HG02610 (cell line): Measurements from ENCODE around the gene BLNK.
A peak's percentile ranks its signal among the peaks of the same experiment; 100 is the strongest.

Experiments used
- ATAC-seq: cut with Tn5 transposase; IDR thresholded peaks from one replicate; pipeline ENCODE4 v1.9.1; 2021; ENCODE audit warnings: mild to moderate bottlenecking, moderate library complexity; ENCODE audit not compliant: unreplicated experiment

The BLNK gene

GRCh38 chr10:96264938-96265337 is 6.4 kb downstream of the BLNK start:
- no peak for ATAC-seq

DNA sequence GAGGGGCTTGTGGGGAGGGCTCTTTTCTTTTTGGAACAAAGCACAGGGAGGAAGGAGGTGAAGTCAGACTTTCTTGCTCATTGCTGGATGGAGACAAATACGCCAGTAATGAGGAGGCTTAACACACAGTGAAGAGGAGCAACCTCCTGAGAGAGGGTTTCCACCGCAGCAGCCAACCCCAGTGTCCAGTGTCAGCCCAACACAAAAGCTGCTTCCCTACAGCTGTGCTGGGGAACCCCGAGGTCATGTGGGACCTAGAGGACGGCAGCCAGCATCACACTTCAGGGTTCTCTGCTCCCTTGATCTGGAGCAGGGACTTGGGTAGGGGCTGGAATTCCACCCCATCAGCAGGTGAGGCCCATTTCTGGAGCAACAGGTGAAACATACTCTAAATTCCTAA is 7.7 kb downstream of the BLNK start:
- no peak for ATAC-seq

DNA sequence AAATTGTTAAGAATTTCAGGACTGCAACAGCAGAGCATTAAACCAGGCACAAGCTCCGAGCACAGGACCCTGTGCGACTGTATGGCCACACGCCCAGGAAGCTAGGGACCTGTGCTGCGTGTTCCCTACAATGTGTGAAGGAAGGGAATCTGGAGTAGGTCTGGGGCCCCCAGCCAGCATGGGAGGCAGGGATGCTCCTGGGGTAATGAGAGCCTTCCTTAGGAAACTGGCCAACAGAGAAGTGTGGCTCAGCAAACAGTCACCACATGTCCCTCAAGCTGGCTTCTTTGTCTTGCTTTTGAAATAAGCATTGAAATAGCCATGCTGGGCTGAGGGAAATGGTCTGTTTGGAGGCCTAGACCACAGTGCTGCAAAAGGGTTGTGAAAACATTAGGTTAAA is 8.2 kb downstream of the BLNK start:
- ATAC-seq = no peak

DNA sequence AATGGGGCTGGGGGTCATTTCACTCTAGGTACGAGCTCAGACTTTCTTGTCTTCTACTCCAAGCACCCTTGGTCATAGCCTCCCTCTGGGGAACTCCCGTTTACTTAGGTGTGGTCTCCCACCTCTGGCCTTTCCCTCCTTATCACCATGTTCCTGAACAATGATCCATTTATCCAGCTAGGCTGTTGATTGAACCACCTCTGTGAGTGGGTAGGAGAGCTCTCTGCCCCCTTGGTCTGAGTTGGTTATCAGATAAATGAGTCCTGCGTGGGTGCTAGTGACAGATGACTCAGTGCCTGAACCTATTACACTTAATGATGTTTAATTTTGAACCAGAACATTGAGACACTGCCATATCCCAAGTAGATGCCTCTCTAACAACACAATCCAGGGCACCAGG is 9.4 kb downstream of the BLNK start:
- no peak for ATAC-seq

DNA sequence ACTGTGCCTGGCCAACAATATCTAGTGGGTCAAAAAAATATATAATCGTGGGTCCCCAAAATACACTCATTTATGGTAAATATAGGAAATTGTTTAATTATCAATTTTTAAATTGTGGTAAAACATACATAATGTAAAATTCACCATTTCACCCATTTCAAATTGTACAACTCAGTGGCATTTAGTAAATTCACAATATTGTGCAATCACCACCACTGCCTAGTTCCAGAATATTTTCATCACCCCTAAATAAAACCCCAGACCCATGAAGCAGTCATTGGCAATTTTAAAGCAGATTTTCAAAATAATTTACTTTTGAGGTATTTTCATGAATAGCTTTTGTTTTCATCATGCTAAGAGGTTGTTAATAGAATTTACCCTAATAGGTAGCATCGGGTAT is 10.2 kb downstream of the BLNK start:
- ATAC-seq = no peak

- peak; percentile 45 for ATAC-seq
These were observed 11.4 kb downstream of the BLNK start for GRCh38 chr10:96260014-96260413.

- no peak for ATAC-seq
These were observed 12.2 kb downstream of the BLNK start for GRCh38 chr10:96259150-96259549.

DNA sequence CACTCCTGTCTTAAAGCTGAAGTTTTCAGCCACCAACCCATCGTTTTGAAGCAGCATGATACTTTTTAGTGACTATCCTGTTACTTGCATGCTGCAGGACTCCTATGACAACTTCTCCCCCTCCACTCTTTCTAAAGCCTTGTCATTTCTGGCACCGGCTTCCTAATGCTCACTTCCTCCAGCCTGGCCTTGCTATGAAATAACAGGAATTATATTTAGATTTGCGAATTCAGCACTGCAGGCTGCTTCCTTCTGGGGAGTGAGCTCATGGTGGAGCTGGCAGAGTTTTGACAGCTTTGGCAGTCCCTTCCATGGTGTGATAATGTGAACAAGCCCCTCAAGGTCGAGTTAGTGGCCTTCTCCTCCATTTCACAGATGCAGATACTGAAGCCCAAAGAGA is 13.4 kb downstream of the BLNK start:
- no peak for ATAC-seq

DNA sequence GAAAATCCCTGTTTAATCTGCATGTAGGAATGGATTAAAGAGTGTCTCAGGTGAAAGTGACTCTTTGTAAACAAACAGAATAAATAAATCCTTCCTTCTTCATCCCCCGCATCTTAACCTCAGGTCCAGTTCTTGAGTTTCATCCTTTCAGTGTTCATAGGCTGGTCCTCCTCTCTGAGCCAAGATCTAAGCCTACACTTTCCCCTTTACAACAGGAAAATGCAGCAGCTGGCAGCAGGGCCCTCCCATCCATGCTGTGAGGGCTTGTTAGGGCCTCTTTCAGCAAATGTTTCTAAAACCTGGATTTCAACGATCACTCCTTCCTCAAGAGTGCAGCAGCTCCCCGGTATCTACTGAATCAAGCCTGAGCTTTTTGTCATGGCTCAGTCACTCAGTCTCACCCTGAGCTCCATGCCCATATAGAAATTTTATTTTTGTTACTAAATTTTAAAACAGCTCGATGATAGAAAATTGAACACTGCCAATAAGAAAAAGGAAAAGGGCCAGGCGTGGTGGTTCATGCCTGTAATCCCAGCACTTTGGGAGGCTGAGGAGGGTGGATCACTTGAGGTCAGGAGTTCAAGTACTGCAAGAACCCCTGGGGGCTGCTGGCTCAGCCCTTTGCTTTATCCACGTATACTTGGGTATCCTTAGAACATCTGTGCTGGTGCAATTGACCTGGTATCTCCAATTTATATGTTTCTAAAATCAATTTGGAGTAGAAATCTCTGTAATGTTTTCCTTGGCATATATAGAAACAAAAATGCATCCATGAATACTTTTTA is 15.6 kb downstream of the BLNK start:
- ATAC-seq = no peak

- no peak for ATAC-seq
These were observed 16.4 kb downstream of the BLNK start for GRCh38 chr10:96254976-96255375.

- no peak for ATAC-seq
These were observed 18.6 kb downstream of the BLNK start for GRCh38 chr10:96252730-96253129.

GRCh38 chr10:96250349-96250748 is 21.0 kb downstream of the BLNK start:
- ATAC-seq = no peak

GRCh38 chr10:96249264-96249663 is 22.1 kb downstream of the BLNK start:
- no peak for ATAC-seq

- peak; percentile 98 for ATAC-seq
These were observed 27.0 kb downstream of the BLNK start for GRCh38 chr10:96244354-96244753.

GRCh38 chr10:96243296-96243695 is 28.1 kb downstream of the BLNK start:
- no peak for ATAC-seq

GRCh38 chr10:96242822-96243221 is 28.5 kb downstream of the BLNK start:
- ATAC-seq = no peak

GRCh38 chr10:96238646-96239623 is 32.4 kb downstream of the BLNK start:
- no peak for ATAC-seq

DNA sequence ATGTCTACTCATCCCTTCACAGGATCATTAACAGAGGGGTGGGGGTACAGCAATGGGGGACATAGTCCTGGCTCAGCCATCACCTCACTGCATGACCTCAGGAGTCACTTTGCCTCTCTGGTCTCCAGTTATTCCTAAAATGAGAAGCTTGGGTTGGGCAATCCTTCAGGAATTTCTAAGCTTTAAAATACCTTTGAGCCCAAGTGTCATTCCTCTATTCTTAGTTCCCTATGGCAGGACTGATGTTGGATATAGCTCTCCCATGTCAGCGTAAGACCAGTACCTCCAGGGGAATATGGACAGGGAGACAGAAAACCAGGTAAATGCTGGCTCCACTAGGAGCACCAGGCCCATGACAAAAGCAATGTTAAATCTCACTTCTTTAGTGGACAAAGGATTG is 34.5 kb downstream of the BLNK start:
- no peak for ATAC-seq

- no peak for ATAC-seq
These were observed 35.3 kb downstream of the BLNK start for GRCh38 chr10:96236090-96236478.

- no peak for ATAC-seq
These were observed 35.9 kb downstream of the BLNK start for GRCh38 chr10:96235326-96236089.

DNA sequence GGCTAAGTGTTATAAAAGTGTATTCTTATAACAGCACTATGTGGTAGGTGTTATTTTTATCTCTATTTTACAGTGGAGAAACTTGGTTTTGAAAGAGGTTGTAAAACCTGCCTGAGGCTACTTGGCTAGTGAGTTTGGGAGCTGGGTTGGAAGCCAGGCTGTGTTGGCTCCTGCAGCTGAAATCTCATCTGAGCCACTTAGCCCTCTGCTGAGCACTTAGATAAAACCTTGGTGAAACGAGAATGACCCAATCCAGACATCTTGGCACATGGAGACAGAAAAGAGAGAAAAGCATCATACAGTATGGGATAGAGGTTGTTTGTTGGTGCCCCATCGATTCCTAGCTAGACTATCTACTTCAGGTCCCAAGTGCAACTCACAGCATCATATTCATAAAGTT is 37.4 kb downstream of the BLNK start:
- ATAC-seq = no peak
